Stimulated activated naive B cell treated with anti-CD40 and anti-IgM and Interleukin-4, amounts not matched to agents 10 μg/mL and 1 μg/mL and 100 μg/mL, for 72 hours (primary cell): ENCODE measurements around the gene ST7L.
"Not testable (repeated sequence)": the region's sequence is repeated elsewhere in the genome, so short reads cannot be mapped to it uniquely, and the experiment has no call there.

Experiments
- ATAC-seq, 2 donors: fragments of 150-1000 bp; cut with Tn5 transposase; replicated peaks; 2 replicates each; pipeline ENCODE4 v1.10.0; 2021; ENCODE audit warnings: moderate library complexity in 1 of 2
- DNase-seq: peaks from one replicate; pipeline ENCODE4 v3.0.0; 2021
- H3K27ac Mint-ChIP-seq: one replicate; pipeline ENCODE4 v1.8.0; 2022; ENCODE audit warnings: mild to moderate bottlenecking, mixed read lengths
- H3K27me3 Mint-ChIP-seq, 2 donors: one replicate each; pipeline ENCODE4 v1.8.0; 2022; ENCODE audit warnings: mixed read lengths in 2 of 2
- H3K36me3 Mint-ChIP-seq, 2 donors: one replicate each; pipeline ENCODE4 v1.8.0; 2022; ENCODE audit warnings: mixed read lengths in 2 of 2, mild to moderate bottlenecking in 1 of 2
- H3K4me1 Mint-ChIP-seq, 2 donors: one replicate each; pipeline ENCODE4 v1.8.0; 2022; ENCODE audit warnings: mixed read lengths in 2 of 2, mild to moderate bottlenecking in 1 of 2
- H3K4me3 Mint-ChIP-seq, 2 donors: one replicate each; pipeline ENCODE4 v1.8.0; 2022; ENCODE audit warnings: mild to moderate bottlenecking in 2 of 2, mixed read lengths in 2 of 2, moderate library complexity in 1 of 2
- H3K9me3 Mint-ChIP-seq, 2 donors: one replicate each; pipeline ENCODE4 v1.8.0; 2022; ENCODE audit warnings: mixed read lengths in 2 of 2, mild to moderate bottlenecking in 1 of 2

ST7L gene

DNA sequence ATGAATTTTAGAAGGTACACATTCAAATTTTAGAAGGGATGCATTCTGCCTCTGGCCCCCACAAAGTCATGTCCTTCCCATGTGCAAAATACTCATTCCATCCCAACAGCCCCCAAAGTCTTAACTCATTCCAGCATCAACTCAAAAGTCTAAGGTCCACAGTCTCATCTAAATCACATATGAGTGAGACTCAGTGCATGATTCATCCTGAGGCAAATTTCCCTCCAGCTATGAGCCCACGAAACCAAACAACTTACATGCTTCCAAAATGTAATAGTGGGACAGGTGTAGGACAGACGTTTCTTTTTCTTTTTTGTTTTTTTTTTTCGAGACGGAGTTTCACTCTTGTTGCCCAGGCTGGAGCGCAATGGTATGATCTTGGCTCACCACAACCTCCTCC, 122.7 kb downstream of the ST7L start:
- Mint-ChIP-seq H3K9me3 (no peaks in the 10 kb centered on the region), H3K27ac (no peak overlapping the region), H3K4me3 (no peak overlapping the region), H3K27me3 (peaks cover 51 to 65% of the 10 kb centered on the region in 2 donors), H3K4me1 (no peaks in the 10 kb centered on the region), H3K36me3 (no peaks in the 10 kb centered on the region)
- ATAC-seq, result no peak
- no peak for DNase-seq

DNA sequence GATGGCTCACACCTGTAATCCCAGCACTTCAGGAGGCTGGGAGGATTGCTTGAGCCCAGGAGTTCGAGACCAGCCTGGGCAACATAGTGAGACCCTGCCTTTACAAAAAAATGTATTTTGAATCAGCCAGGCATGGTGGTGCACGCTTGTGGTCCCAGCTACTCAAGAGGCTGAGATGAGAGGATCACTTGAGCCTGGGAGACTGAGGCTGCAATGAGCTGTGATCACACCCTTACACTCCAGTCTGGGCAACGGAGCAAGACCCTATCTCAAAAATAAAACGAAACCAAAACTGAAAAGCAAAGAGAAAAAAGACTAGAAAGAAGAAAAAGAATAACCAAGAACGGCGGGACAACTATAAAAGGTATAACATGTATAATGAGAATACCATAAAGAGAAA, 125.6 kb downstream of the ST7L start:
- H3K36me3 Mint-ChIP-seq, result no peaks in the 10 kb centered on the region
- no peaks in the 10 kb centered on the region for H3K4me1 Mint-ChIP-seq
- H3K4me3 Mint-ChIP-seq, result no peak overlapping the region
- H3K9me3 Mint-ChIP-seq, result no peaks in the 10 kb centered on the region
- DNase-seq, result no peak
- H3K27ac Mint-ChIP-seq, result no peak overlapping the region
- no peak for ATAC-seq
- peaks cover 37 to 54% of the 10 kb centered on the region in 2 donors for H3K27me3 Mint-ChIP-seq

DNA sequence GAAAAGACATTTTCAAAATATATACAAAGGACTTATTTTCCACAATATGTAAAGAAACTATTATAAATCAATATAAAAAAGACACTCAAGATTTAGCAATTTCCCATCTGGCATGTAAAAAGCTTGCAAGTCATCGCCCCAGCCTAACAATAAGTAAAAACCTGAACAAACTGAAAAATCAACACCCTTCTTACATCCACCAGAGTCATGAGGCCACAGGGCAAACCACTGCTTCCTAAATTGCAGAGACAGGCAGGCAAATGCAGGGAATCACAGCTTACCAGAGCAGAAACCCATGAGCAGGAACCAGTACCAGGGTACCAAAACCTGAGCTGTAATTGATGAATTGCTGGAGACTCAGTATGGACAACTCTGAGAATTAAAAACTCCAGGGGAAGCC, 126.9 kb downstream of the ST7L start:
- ATAC-seq (no peak), DNase-seq (no peak)
- Mint-ChIP-seq H3K4me1 (no peaks in the 10 kb centered on the region), H3K9me3 (no peaks in the 10 kb centered on the region), H3K27me3 (peaks cover 24 to 41% of the 10 kb centered on the region in 2 donors), H3K36me3 (no peaks in the 10 kb centered on the region), H3K27ac (no peak overlapping the region), H3K4me3 (no peak overlapping the region)

DNA sequence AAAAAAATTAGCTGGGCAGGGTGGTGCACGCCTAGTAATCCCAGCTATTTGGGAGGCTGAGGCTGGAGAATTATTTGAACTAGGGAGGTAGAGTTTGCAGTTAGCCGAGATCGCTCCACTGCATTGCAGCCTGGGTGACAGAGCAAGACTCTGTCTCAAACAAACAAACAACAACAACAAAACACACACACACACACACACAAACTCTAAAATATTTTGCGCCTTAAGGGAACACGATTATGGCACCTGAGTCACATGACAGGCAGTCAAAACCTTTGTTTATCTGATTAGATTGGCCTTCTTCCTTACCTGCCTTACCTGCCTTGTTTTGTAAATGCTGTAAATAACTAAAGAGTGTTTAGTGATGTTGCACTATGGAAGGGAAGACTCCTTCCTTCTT, 130.8 kb downstream of the ST7L start:
- Mint-ChIP-seq H3K9me3 (no peaks in the 10 kb centered on the region), H3K36me3 (no peaks in the 10 kb centered on the region), H3K4me1 (peaks cover 0 to 1% of the 10 kb centered on the region in 2 donors), H3K27ac (no peak overlapping the region), H3K27me3 (peaks cover 8 to 13% of the 10 kb centered on the region in 2 donors), H3K4me3 (no peak overlapping the region)
- ATAC-seq, result no peak
- no peak for DNase-seq

DNA sequence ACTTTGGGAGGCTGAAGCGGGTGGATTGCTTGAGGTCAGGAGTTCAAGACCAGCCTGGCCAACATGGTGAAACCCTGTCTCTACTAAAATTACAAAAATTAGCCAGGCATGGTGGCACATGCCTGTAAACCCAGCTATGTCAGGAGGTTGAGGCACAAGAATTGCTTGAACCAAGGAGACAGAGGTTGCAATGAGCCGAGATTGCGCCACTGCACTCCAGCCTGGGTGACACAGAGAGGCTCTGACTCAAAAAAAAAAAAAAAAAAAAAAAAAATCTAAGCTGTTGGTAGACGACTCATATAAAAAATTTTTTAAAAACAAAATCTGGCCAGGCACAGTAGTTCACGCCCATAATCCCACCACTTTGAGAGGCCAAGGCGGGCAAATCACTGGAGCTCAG, 131.3 kb downstream of the ST7L start:
- ATAC-seq, H3K4me1 Mint-ChIP-seq, H3K27ac Mint-ChIP-seq, H3K9me3 Mint-ChIP-seq, H3K4me3 Mint-ChIP-seq, DNase-seq, H3K36me3 Mint-ChIP-seq: not testable (repeated sequence)
- H3K27me3 Mint-ChIP-seq, result peaks cover 5 to 13% of the 10 kb centered on the region in 2 donors

DNA sequence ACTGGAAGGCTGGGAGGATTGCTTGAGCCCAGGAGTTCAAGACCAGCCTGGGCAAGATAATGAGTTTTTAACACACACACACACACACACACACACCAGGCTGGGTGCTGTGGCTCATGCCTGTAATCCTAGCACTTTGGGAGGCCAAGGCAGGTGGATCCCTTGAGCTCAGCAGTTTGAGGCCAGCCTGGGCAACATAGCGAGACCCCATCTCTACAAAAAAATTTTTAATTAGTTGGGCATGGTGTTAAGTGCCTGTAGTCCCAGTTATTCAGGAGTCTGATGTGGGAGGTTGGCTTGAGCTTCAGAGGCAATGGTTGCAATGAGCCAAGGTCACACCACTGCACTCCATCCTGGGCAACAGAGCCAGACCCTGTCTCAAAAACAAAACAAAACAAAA, 132.9 kb downstream of the ST7L start:
- ATAC-seq, H3K4me3 Mint-ChIP-seq, DNase-seq, H3K9me3 Mint-ChIP-seq, H3K4me1 Mint-ChIP-seq, H3K36me3 Mint-ChIP-seq, H3K27ac Mint-ChIP-seq: not testable (repeated sequence)
- H3K27me3 Mint-ChIP-seq, result peaks cover 0 to 14% of the 10 kb centered on the region in 2 donors

DNA sequence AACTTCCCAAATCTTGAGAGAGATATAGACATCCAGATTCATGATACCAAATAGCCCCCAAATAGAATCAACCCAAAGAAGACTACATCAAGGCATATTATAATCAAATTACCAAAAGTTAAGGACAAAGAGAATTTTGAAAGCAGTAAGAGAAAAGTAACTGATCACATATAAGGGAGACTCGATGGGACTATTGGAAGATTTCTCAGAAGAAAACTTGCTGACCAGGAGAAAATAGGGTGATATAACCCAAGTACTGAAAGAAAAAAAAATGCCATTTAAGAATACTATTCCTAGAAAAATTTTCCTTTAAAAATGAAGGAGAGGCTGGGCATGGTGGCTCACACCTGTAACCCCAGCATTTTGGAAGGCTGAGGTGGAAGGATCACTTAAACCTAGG, 140.6 kb downstream of the ST7L start:
- Mint-ChIP-seq H3K27ac (no peak overlapping the region), H3K36me3 (peaks cover 15 to 22% of the 10 kb centered on the region in 2 donors), H3K27me3 (peaks cover 7 to 43% of the 10 kb centered on the region in 2 donors), H3K4me1 (no peaks in the 10 kb centered on the region), H3K4me3 (no peak overlapping the region), H3K9me3 (peaks cover 10 to 22% of the 10 kb centered on the region in 2 donors)
- DNase-seq (no peak), ATAC-seq (no peak)

DNA sequence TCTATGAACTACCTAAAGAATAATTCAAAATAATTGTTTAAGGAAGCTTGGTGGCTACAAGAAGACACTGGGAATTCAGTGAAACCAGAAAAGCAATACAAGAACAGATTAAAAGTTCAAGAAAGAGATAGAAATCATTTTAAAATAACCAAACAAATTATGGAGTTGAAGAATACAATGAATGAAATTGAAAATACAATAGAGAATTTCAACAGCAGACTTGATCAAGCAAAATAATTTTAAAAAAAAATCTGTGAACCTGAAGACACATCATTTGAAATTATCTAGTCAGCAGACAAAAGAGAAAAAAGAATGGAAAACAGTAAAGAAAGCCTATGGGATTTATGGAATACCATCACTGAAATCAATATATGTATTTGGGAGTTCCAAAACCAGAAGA, 141.4 kb downstream of the ST7L start:
- peaks cover 15 to 22% of the 10 kb centered on the region in 2 donors for H3K36me3 Mint-ChIP-seq
- peaks cover 10 to 22% of the 10 kb centered on the region in 2 donors for H3K9me3 Mint-ChIP-seq
- DNase-seq, result no peak
- peaks cover 14 to 50% of the 10 kb centered on the region in 2 donors for H3K27me3 Mint-ChIP-seq
- peaks cover 0 to 2% of the 10 kb centered on the region in 2 donors for H3K4me1 Mint-ChIP-seq
- H3K4me3 Mint-ChIP-seq, result no peak overlapping the region
- ATAC-seq, result no peak
- no peak overlapping the region for H3K27ac Mint-ChIP-seq
